ENCODE data around the gene ECM2. TPM values are rescaled to one million over a fixed set of nuclear protein-coding genes. Genes with fewer than 3 reads are reported as not detected.

Gene ECM2
- total RNA-seq, 1 experiment from 2014 or later, result not detected

GRCh38 chr9:92522983-92523970 lies 12.5 kb downstream of the ECM2 start:
- in situ Hi-C loops (cut with HindIII; ENCODE audit: low pct_unique_long_range_greater_than_20kb, low sequenced_read_pairs), result no loop called here
- ATAC-seq, result no peak
- TF ChIP-seq REST (IDR thresholded peaks at IDR 0.05; ENCODE audit: insufficient read depth in 1 of 2, low read depth in 2 of 2, low read length in 1 of 2) (no peak), CTCF (IDR thresholded peaks at IDR 0.05) (no peak), POLR2AphosphoS5 (IDR thresholded peaks at IDR 0.05; ENCODE audit: low read depth, low read length) (no peak)
- no peak overlapping the region for H3K4me3 ChIP-seq (ENCODE audit: low read depth in 2 of 2, low read length in 2 of 2)
- CTCF ChIA-PET, result no interaction called here
- no peak overlapping the region for H3K27ac ChIP-seq (ENCODE audit: low read length)
- no peak for DNase-seq (ENCODE audit: low read depth, low spot score)
- POLR2A ChIA-PET, result no interaction called here
- H3K27me3 ChIP-seq (ENCODE audit: control insufficient read depth, insufficient read depth, low read length), result no peaks in the 10 kb centered on the region
- H3K9me3 ChIP-seq (ENCODE audit: control insufficient read depth, insufficient read depth, low read depth, low read length), result no peaks in the 10 kb centered on the region
- no peaks in the 10 kb centered on the region for H3K36me3 ChIP-seq (ENCODE audit: control insufficient read depth, insufficient read depth, low read length)
- H3K4me1 ChIP-seq (ENCODE audit: control insufficient read depth, insufficient read depth, low read length), result no peaks in the 10 kb centered on the region
- intact Hi-C loops (cut with micrococcal nuclease; ENCODE audit: unreplicated experiment), result no loop called here
- BruUV-seq (replicated peaks), result no TSS peak

GRCh38 chr9:92520837-92521236 lies 15.0 kb downstream of the ECM2 start:
- H3K27ac ChIP-seq (ENCODE audit: low read length), result no peak overlapping the region
- H3K36me3 ChIP-seq (ENCODE audit: control insufficient read depth, insufficient read depth, low read length), result no peaks in the 10 kb centered on the region
- ATAC-seq (no peak), DNase-seq (ENCODE audit: low read depth, low spot score) (no peak)
- CTCF ChIA-PET, result no interaction called here
- TF ChIP-seq POLR2AphosphoS5 (IDR thresholded peaks at IDR 0.05; ENCODE audit: low read depth, low read length), result no peak
- no peak for TF ChIP-seq REST (IDR thresholded peaks at IDR 0.05; ENCODE audit: insufficient read depth in 1 of 2, low read depth in 2 of 2, low read length in 1 of 2)
- TF ChIP-seq SIN3A (IDR thresholded peaks at IDR 0.05; ENCODE audit: borderline replicate concordance, insufficient read depth, low read depth, low read length), result no peak
- TF ChIP-seq TCF7L2 (IDR thresholded peaks at IDR 0.05; ENCODE audit: low read depth, low read length), result no peak
- TF ChIP-seq CTCF (IDR thresholded peaks at IDR 0.05), result no peak
- H3K9me3 ChIP-seq (ENCODE audit: control insufficient read depth, insufficient read depth, low read depth, low read length), result no peaks in the 10 kb centered on the region
- in situ Hi-C loops (cut with HindIII; ENCODE audit: low pct_unique_long_range_greater_than_20kb, low sequenced_read_pairs), result no loop called here
- BruUV-seq (replicated peaks), result no TSS peak
- H3K4me1 ChIP-seq (ENCODE audit: control insufficient read depth, insufficient read depth, low read length), result no peaks in the 10 kb centered on the region
- POLR2A ChIA-PET, result interaction anchor here (0.6 kb wide), 1 partner anchor 102 kb away, joined by 11 read pairs; no protein-coding TSS in a partner anchor
- H3K4me3 ChIP-seq (ENCODE audit: low read depth in 2 of 2, low read length in 2 of 2), result no peak overlapping the region
- no peaks in the 10 kb centered on the region for H3K27me3 ChIP-seq (ENCODE audit: control insufficient read depth, insufficient read depth, low read length)
- intact Hi-C loops (cut with micrococcal nuclease; ENCODE audit: unreplicated experiment), result no loop called here
